Stomach (tissue), 9 donors: ENCODE results near the gene ESPNL. TPM values are rescaled to one million over a fixed set of nuclear protein-coding genes. Genes with fewer than 3 reads are reported as not detected.

ENCODE experiments used
- DNase-seq, 2 donors: peaks; one replicate each; pipeline versions ENCODE4 v3.0.0 to v3.0.0-alpha.2; 2013 to 2019
- H3K27ac ChIP-seq, 5 donors: fragments of 200-600 bp in 4 of 5; sonication (generic) in 4 of 5; one replicate each; pipeline ENCODE4 v1.5.1; 2013 to 2019; ENCODE audit warnings: mild to moderate bottlenecking in 1 of 5, moderate library complexity in 1 of 5
- H3K27me3 ChIP-seq, 3 donors: fragments of 200-600 bp; sonication (generic); one replicate each; pipeline ENCODE4 v1.5.1; 2017 to 2019; ENCODE audit warnings: mixed run types in 1 of 3
- H3K36me3 ChIP-seq, 4 donors: fragments of 200-600 bp; sonication (generic); 1 replicate in 3 of 4; 2 replicates in 1 of 4; pipeline ENCODE4 v1.5.1; 2016 to 2019
- H3K4me1 ChIP-seq, 4 donors: fragments of 200-600 bp; sonication (generic); one replicate each; pipeline ENCODE4 v1.5.1; 2016 to 2019
- H3K4me3 ChIP-seq, 4 donors: fragments of 200-600 bp; sonication (generic) in 3 of 4; one replicate each; pipeline ENCODE4 v1.5.1; 2016 to 2019; ENCODE audit warnings: mild to moderate bottlenecking in 1 of 4
- H3K9me3 ChIP-seq, 4 donors: fragments of 200-600 bp; sonication (generic); one replicate each; pipeline ENCODE4 v1.5.1; 2016 to 2019
- CTCF ChIP-seq, 7 experiments: fragments of 450-650 bp in 4 of 7; fragments of 200-600 bp in 3 of 7; sonication (generic) in 3 of 7; IDR thresholded peaks; one replicate each; pipeline ENCODE4 v1.5.1; 2016 to 2019; ENCODE audit warnings: antibody characterized with exemption in 7 of 7, control low read depth in 2 of 7, mild to moderate bottlenecking in 1 of 7
- EP300 ChIP-seq: sonication (generic); formaldehyde crosslinking; IDR thresholded peaks from one replicate; pipeline ENCODE4 v1.6.1; 2017; ENCODE audit warnings: antibody characterized with exemption
- POLR2A ChIP-seq, 4 donors: fragments of 450-650 bp; IDR thresholded peaks; one replicate each; pipeline ENCODE4 v1.6.1; 2016; ENCODE audit warnings: antibody characterized with exemption in 4 of 4, control low read depth in 2 of 4, mild to moderate bottlenecking in 1 of 4, moderate library complexity in 1 of 4
- POLR2AphosphoS5 ChIP-seq, 3 donors: sonication (generic); formaldehyde crosslinking; IDR thresholded peaks; one replicate each; pipeline ENCODE4 v1.6.1; 2016; ENCODE audit warnings: antibody characterized with exemption in 3 of 3
- WGBS, 5 donors: extraction: QIAGEN DNeasy Blood & Tissue Kit in 3 of 5; methylation state at CpG; one replicate each; pipeline versions ENCODE4 v1.1.5 to v1.1.7; 2013 to 2018; 5-methylcytosine and 5-hydroxymethylcytosine counted together
- intact Hi-C: fragments of 100-400 bp; cut with DNase I; formaldehyde crosslinking; loops from one replicate; pipeline ENCODE4 v1.15.1; 2023; ENCODE audit warnings: low total_unique reads
- polyA plus RNA-seq, 3 donors: library from polyadenylated mRNA; stranded (reverse); fragments of 200-250 nt; gene quantifications; one replicate each; pipeline ENCODE4 v1.2.3, GENCODE V29; 2013
- total RNA-seq, 5 donors: library from RNA; depleted of rRNA; stranded (reverse); fragments of >200 nt; gene quantifications; one replicate each; pipeline versions ENCODE4 v1.1.0 to v1.2.3, GENCODE V29; 2014 to 2016
- donor health status: healthy with polysubstance abuse.
- donor health status: Bipolar disorder and iron deficiency.
- donor health status: healthy.

Gene ESPNL
- total and polyA plus RNA-seq, 8 donors = 0.05 to 1.3 (median 0.31) TPM; not detected in 3

GRCh38 chr2:238131761-238132462 lies 31.8 kb downstream of the ESPNL start:
- Histone ChIP-seq H3K4me3 (no peak overlapping the region), H3K9me3 (no peaks in the 10 kb centered on the region), H3K27ac (no peak overlapping the region), H3K36me3 (no peaks in the 10 kb centered on the region), H3K27me3 (no peaks in the 10 kb centered on the region), H3K4me1 (peaks cover 0 to 10% (median 7%) of the 10 kb centered on the region in 4 donors)
- no peak for TF ChIP-seq EP300
- no peak for TF ChIP-seq POLR2AphosphoS5 (IDR thresholded peaks at IDR 0.05)
- no peak for TF ChIP-seq CTCF (IDR thresholded peaks at IDR 0.05)
- TF ChIP-seq POLR2A (IDR thresholded peaks at IDR 0.05) = no peak
- intact Hi-C loops = no loop called here
- DNase-seq = no peak
- WGBS, 5 donors = 86 to 92% (median 89%) methylated on average over 8 to 14 of the region's 14 CpGs

GRCh38 chr2:238132463-238133450 lies 32.6 kb downstream of the ESPNL start:
- Histone ChIP-seq H3K9me3 (no peaks in the 10 kb centered on the region), H3K4me3 (no peak overlapping the region), H3K27me3 (no peaks in the 10 kb centered on the region), H3K4me1 (peaks cover 0 to 2% (median 0%) of the 10 kb centered on the region in 4 donors), H3K27ac (no peak overlapping the region), H3K36me3 (no peaks in the 10 kb centered on the region)
- 91 to 95% (median 92%) methylated on average over 20 to 23 of the region's 23 CpGs for WGBS, 5 donors
- DNase-seq = no peak
- intact Hi-C loops = no loop called here
- TF ChIP-seq CTCF (IDR thresholded peaks at IDR 0.05) (no peak), EP300 (no peak), POLR2AphosphoS5 (IDR thresholded peaks at IDR 0.05) (no peak), POLR2A (IDR thresholded peaks at IDR 0.05) (no peak)

GRCh38 chr2:238133499-238134392 lies 33.6 kb downstream of the ESPNL start:
- DNase-seq = no peak
- no peak overlapping the region for H3K4me3 ChIP-seq
- WGBS, 5 donors = 69 to 78% (median 77%) methylated on average over 8 to 14 of the region's 14 CpGs
- no peak overlapping the region for H3K27ac ChIP-seq
- TF ChIP-seq POLR2AphosphoS5 (IDR thresholded peaks at IDR 0.05) (no peak), CTCF (IDR thresholded peaks at IDR 0.05) (no peak), POLR2A (IDR thresholded peaks at IDR 0.05) (no peak), EP300 (no peak)
- H3K4me1 ChIP-seq = peaks cover 0 to 9% (median 7%) of the 10 kb centered on the region in 4 donors
- no peaks in the 10 kb centered on the region for H3K9me3 ChIP-seq
- H3K27me3 ChIP-seq = no peaks in the 10 kb centered on the region
- intact Hi-C loops = no loop called here
- no peaks in the 10 kb centered on the region for H3K36me3 ChIP-seq

- Histone ChIP-seq H3K36me3 (no peaks in the 10 kb centered on the region), H3K4me1 (peaks cover 0 to 15% (median 9%) of the 10 kb centered on the region in 4 donors), H3K4me3 (no peak overlapping the region), H3K27ac (no peak overlapping the region), H3K27me3 (no peaks in the 10 kb centered on the region), H3K9me3 (no peaks in the 10 kb centered on the region)
- 92 to 98% (median 94%) methylated on average over 7 to 11 of the region's 11 CpGs for WGBS, 5 donors
- intact Hi-C loops = no loop called here
- DNase-seq = no peak
- TF ChIP-seq POLR2A (IDR thresholded peaks at IDR 0.05) (no peak), CTCF (IDR thresholded peaks at IDR 0.05) (no peak), POLR2AphosphoS5 (IDR thresholded peaks at IDR 0.05) (no peak), EP300 (no peak)
Measured at GRCh38 chr2:238134393-238134785, 34.2 kb downstream of the ESPNL start.
